Caco-2 (cell line): ENCODE data around the gene TMEM244. TPM values are rescaled to one million over a fixed set of nuclear protein-coding genes. Genes with fewer than 3 reads are reported as not detected.
"Not testable (repeated sequence)": the region's sequence is repeated elsewhere in the genome, so short reads cannot be mapped to it uniquely, and the experiment has no call there.

Experiments used
- BruUV-seq: library from RNA; stranded (reverse); fragments of 400-500 nt; replicated peaks from 2 replicates; lab custom pipeline; 2021; lab: Mats Ljungman, UMichigan
- CTCF ChIA-PET: fragments of 300-600 bp; sonication (Branson Sonifier 250); formaldehyde crosslinking; loops from one replicate; lab custom pipeline; 2022; ENCODE audit warnings: antibody characterized with exemption; lab: Charles Lee
- POLR2A ChIA-PET: fragments of 300-600 bp; sonication (Branson Sonifier 250); formaldehyde crosslinking; loops from one replicate; lab custom pipeline; 2022; ENCODE audit warnings: antibody characterized with exemption; lab: Charles Lee
- DNase-seq, 2 experiments: peaks; one replicate each; pipeline versions ENCODE4 v3.0.0 to v3.0.0-alpha.2; 2020 to 2022
- H3K27me3 ChIP-seq: replicated peaks from 2 replicates; pipeline ENCODE4 v1.6.0; 2011; ENCODE audit warnings: low read length; ENCODE audit not compliant: control insufficient read depth, insufficient read depth
- H3K36me3 ChIP-seq: 2 replicates; pipeline ENCODE4 v1.5.1; 2011; ENCODE audit warnings: low read length; ENCODE audit not compliant: control insufficient read depth, insufficient read depth
- H3K4me1 ChIP-seq: fragments of 250-450 bp; sonication (Bioruptor Pico); 2 replicates; pipeline ENCODE4 v1.5.1; 2020; ENCODE audit warnings: mild to moderate bottlenecking
- H3K4me3 ChIP-seq: 2 replicates; pipeline ENCODE4 v1.5.1; 2011; ENCODE audit warnings: low read depth, mild to moderate bottlenecking, control low read depth, low read length
- H3K9me3 ChIP-seq: fragments of 250-450 bp; sonication (Bioruptor Pico); 2 replicates; pipeline ENCODE4 v1.5.1; 2020; ENCODE audit warnings: mild to moderate bottlenecking, moderate library complexity
- H3K27ac Mint-ChIP-seq: one replicate; pipeline ENCODE4 v1.8.0; 2022; ENCODE audit warnings: mixed read lengths; ENCODE audit not compliant: unreplicated experiment
- H3K27me3 Mint-ChIP-seq: one replicate; pipeline ENCODE4 v1.8.0; 2022; ENCODE audit warnings: mixed read lengths; ENCODE audit not compliant: insufficient read depth, unreplicated experiment
- H3K36me3 Mint-ChIP-seq: one replicate; pipeline ENCODE4 v1.8.0; 2022; ENCODE audit warnings: mild to moderate bottlenecking, mixed read lengths; ENCODE audit not compliant: insufficient read depth, unreplicated experiment
- H3K4me1 Mint-ChIP-seq: one replicate; pipeline ENCODE4 v1.8.0; 2022; ENCODE audit warnings: low read depth, mixed read lengths; ENCODE audit not compliant: unreplicated experiment
- H3K4me3 Mint-ChIP-seq: one replicate; pipeline ENCODE4 v1.8.0; 2022; ENCODE audit warnings: mild to moderate bottlenecking, moderate library complexity, mixed read lengths; ENCODE audit not compliant: unreplicated experiment
- H3K9me3 Mint-ChIP-seq: one replicate; pipeline ENCODE4 v1.8.0; 2022; ENCODE audit warnings: mixed read lengths; ENCODE audit not compliant: unreplicated experiment
- intact Hi-C: fragments of 100-400 bp; cut with micrococcal nuclease; formaldehyde crosslinking; loops from one replicate; pipeline ENCODE4 v1.10.0; 2022; ENCODE audit not compliant: unreplicated experiment
- total RNA-seq: library from RNA; stranded (reverse); gene quantifications from 2 replicates; pipeline ENCODE4 v1.2.3, GENCODE V29; 2022
- TF ChIP-seq, protein P1 (sequence below), 2 experiments: fragments of 200-600 bp in 1 of 2; IDR thresholded peaks; 1 replicate in 1 of 2; 2 replicates in 1 of 2; pipeline versions ENCODE4 v1.5.1 to v1.8.0; 2011 to 2022; ENCODE audit warnings: antibody characterized with exemption in 1 of 2, control low read depth in 1 of 2, inconsistent platforms in 1 of 2, low read depth in 1 of 2, low read length in 1 of 2, mild to moderate bottlenecking in 1 of 2, moderate library complexity in 1 of 2; ENCODE audit not compliant: insufficient read depth in 1 of 2, severe bottlenecking in 1 of 2, unreplicated experiment in 1 of 2

TMEM244 gene
- total RNA-seq, 1 experiment from 2014 or later = not detected

DNA sequence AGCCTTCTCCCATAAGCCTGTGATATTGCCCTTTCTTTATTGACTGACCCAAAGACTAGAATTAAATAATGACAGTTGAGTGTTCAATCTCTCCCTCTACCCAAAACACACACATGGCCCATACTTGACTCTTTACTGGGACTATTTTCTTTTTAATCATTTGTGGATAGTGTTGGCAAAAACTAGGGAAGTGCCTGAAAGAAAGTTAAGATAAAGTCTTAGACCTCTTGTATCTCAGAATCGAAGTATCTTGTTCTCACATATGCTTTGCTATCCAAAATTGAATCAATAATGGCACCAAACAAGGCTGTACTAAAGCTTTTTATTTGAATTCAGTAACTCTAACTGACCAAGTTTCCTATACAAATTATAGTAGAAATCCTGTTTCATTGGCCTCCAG, 19.0 kb downstream of the TMEM244 start:
- H3K27ac Mint-ChIP-seq = no peak overlapping the region
- H3K9me3 Mint-ChIP-seq = peaks cover 9% of the 10 kb centered on the region
- Histone ChIP-seq H3K9me3 (no peaks in the 10 kb centered on the region), H3K27me3 (no peaks in the 10 kb centered on the region), H3K4me1 (no peaks in the 10 kb centered on the region), H3K36me3 (no peaks in the 10 kb centered on the region), H3K4me3 (no peak overlapping the region)
- POLR2A ChIA-PET = no interaction called here
- no TSS peak for BruUV-seq
- TF ChIP-seq, protein P1, sequence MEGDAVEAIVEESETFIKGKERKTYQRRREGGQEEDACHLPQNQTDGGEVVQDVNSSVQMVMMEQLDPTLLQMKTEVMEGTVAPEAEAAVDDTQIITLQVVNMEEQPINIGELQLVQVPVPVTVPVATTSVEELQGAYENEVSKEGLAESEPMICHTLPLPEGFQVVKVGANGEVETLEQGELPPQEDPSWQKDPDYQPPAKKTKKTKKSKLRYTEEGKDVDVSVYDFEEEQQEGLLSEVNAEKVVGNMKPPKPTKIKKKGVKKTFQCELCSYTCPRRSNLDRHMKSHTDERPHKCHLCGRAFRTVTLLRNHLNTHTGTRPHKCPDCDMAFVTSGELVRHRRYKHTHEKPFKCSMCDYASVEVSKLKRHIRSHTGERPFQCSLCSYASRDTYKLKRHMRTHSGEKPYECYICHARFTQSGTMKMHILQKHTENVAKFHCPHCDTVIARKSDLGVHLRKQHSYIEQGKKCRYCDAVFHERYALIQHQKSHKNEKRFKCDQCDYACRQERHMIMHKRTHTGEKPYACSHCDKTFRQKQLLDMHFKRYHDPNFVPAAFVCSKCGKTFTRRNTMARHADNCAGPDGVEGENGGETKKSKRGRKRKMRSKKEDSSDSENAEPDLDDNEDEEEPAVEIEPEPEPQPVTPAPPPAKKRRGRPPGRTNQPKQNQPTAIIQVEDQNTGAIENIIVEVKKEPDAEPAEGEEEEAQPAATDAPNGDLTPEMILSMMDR (IDR thresholded peaks at IDR 0.05; ENCODE audit: insufficient read depth in 1 of 2, low read depth in 1 of 2, low read length in 1 of 2, severe bottlenecking in 1 of 2, unreplicated experiment in 1 of 2) = no peak
- no peak overlapping the region for H3K4me3 Mint-ChIP-seq
- DNase-seq = no peak
- H3K36me3 Mint-ChIP-seq = no peaks in the 10 kb centered on the region
- peaks cover 6% of the 10 kb centered on the region for H3K4me1 Mint-ChIP-seq
- intact Hi-C loops = no loop called here
- H3K27me3 Mint-ChIP-seq = peaks cover 4% of the 10 kb centered on the region
- CTCF ChIA-PET = no interaction called here

DNA sequence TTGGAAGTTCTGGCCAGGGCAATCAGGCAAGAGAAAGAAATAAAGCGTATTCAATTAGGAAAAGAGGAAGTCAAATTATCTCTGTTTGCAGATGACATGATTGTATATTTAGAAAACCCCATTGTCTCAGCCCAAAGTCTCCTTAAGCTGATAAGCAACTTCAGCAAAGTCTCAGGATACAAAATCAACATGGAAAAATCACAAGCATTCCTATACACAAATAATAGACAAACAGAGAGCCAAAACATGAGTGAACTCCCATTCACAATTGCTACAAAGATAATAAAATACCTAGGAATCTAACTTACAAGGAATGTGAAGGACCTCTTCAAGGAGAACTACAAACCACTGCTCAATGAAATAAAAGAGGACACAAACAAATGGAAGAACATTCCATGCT, 21.6 kb downstream of the TMEM244 start:
- H3K36me3 Mint-ChIP-seq, intact Hi-C loops, CTCF ChIA-PET, H3K9me3 Mint-ChIP-seq, H3K4me1 ChIP-seq, H3K27ac Mint-ChIP-seq, DNase-seq, H3K36me3 ChIP-seq, H3K4me3 Mint-ChIP-seq, BruUV-seq, H3K27me3 Mint-ChIP-seq, H3K4me3 ChIP-seq, H3K27me3 ChIP-seq, H3K4me1 Mint-ChIP-seq, POLR2A ChIA-PET, H3K9me3 ChIP-seq: not testable (repeated sequence)

DNA sequence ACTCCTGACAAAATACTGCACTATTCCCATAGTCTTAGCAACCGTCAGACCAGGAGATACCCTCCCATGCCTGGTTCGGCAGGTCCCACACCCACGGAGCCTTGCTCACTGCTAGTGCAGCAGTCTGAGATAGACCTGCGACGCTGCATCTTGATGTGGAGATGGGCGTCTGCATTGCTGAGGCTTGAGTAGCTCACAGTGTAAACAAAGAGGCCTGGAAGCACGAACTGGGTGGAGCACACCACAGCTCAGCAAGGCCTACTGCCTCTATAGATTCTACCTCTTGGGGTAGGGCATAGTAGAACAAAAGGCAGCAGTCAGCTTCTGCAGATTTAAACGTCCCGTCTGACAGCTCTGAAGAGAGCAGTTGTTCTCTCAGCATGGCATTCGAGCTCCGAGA, 25.4 kb downstream of the TMEM244 start:
- no TSS peak for BruUV-seq
- no peak for DNase-seq
- H3K27ac Mint-ChIP-seq = no peak overlapping the region

More for the DNA sequence above, 25.4 kb downstream of the TMEM244 start:
- Mint-ChIP-seq H3K36me3 (no peaks in the 10 kb centered on the region), H3K9me3 (peaks cover 9% of the 10 kb centered on the region), H3K4me3 (no peak overlapping the region), H3K4me1 (peaks cover 6% of the 10 kb centered on the region), H3K27me3 (peaks cover 4% of the 10 kb centered on the region)
- TF ChIP-seq, protein P1 (IDR thresholded peaks at IDR 0.05; ENCODE audit: insufficient read depth in 1 of 2, low read depth in 1 of 2, low read length in 1 of 2, severe bottlenecking in 1 of 2, unreplicated experiment in 1 of 2) = no peak
- POLR2A ChIA-PET = no interaction called here
- no peaks in the 10 kb centered on the region for H3K27me3 ChIP-seq
- H3K4me1 ChIP-seq = no peaks in the 10 kb centered on the region
- H3K9me3 ChIP-seq = no peaks in the 10 kb centered on the region
- intact Hi-C loops = no loop called here
- CTCF ChIA-PET = no interaction called here
- no peaks in the 10 kb centered on the region for H3K36me3 ChIP-seq
- H3K4me3 ChIP-seq = no peak overlapping the region
